NCI-H1694 (cell line): Measurements from ENCODE around the gene DNAJB8.

ENCODE experiments used
- DNase-seq: peaks from one replicate; lab custom pipeline; 2025; lab: John Stamatoyannopoulos, UW

Gene DNAJB8

GRCh38 chr3:128445357-128445756 is 21.3 kb downstream of the DNAJB8 start:
- DNase-seq = no peak

- no peak for DNase-seq
These were observed 22.9 kb downstream of the DNAJB8 start for GRCh38 chr3:128443771-128444170.

GRCh38 chr3:128442949-128443348 is 23.7 kb downstream of the DNAJB8 start:
- no peak for DNase-seq

GRCh38 chr3:128442070-128442469 is 24.6 kb downstream of the DNAJB8 start:
- DNase-seq = no peak

DNA sequence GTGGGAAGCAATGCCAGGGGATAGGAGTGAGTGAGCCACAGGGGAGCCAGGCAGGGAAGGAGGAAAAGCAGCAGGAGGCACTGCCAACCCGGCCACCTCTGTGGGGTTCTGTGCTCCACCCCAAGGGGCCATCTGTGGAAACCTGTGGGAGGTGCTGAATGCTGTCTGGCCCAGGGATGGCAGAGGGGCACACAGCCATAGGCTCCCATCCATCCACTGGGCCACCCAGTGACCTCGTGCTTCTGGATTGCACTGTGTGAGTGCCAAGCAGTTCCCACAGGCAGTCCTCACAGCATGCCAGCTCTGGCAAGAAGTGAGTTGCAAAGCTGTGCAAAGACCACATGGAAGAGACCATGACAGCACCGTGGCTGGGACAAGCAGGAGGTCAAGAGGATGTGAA is 27.5 kb downstream of the DNAJB8 start:
- no peak for DNase-seq

- peak; percentile 17 for DNase-seq
These were observed 28.1 kb downstream of the DNAJB8 start for GRCh38 chr3:128438488-128439072.

GRCh38 chr3:128436214-128436613 is 30.5 kb downstream of the DNAJB8 start:
- no peak for DNase-seq

DNA sequence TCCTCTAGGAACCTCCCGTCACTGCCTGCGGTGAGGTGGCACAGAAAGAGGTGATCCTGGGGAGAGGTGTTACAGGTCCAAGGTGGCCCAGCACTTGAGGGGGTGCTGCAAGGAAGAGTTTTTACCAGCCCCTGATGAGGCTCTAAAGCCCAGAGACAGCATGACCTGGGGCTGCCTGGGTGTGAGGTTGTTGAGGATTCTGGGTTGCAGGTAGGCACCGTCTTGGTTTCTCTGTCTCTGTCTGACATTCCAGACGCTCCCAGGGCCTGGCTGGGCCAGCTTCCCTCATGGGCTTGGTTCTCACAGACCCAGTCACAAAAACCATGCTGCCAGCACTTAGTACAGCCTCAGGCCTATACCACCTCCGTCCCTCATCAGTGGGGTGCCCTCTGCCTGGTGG is 31.1 kb downstream of the DNAJB8 start:
- no peak for DNase-seq

GRCh38 chr3:128435058-128435457 is 31.6 kb downstream of the DNAJB8 start:
- no peak for DNase-seq

DNA sequence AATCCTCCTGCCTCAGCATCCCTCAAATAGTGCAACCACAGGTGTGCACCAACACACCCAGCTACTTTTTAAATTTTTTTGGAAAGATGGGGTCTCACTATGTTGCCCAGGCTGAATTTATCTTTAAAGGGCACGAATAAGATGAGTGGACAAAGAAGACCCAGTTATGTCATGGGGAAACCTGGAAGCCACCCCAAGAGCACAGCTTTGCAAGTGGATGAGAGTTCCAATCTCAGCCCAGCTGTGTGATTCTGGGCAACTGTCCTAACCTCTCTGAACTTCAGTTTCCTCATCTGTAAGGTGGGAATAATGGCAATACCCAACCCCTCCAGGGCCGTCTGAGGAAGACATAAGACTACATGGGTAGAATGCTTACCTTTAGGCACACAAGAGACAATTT is 32.2 kb downstream of the DNAJB8 start:
- no peak for DNase-seq

GRCh38 chr3:128433837-128434165 is 32.9 kb downstream of the DNAJB8 start:
- DNase-seq = no peak

GRCh38 chr3:128432971-128433836 is 33.5 kb downstream of the DNAJB8 start:
- DNase-seq = no peak

GRCh38 chr3:128432301-128432970 is 34.3 kb downstream of the DNAJB8 start:
- no peak for DNase-seq

- no peak for DNase-seq
These were observed 34.8 kb downstream of the DNAJB8 start for GRCh38 chr3:128431803-128432300.

- no peak for DNase-seq
These were observed 36.0 kb downstream of the DNAJB8 start for GRCh38 chr3:128430731-128431130.

DNA sequence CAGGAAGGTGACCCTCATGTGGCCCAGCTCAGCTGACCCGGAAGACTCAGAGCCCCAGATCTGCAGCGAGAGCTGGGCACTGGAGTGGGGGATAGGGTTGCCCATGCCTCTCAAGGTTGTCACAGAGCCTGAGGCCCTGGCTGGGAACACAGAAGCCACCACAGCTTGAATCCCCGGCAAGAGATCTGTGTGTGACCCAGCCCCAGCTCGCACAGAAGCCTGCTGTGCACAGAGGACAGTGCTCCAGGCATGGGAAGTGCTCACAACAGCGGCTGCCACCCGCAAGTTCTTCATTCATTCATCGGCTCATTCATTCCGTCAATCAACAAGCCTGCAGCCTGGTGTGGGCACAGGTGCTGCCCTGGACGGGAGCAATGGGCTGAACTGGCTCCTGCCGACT is 36.4 kb downstream of the DNAJB8 start:
- DNase-seq = no peak

DNA sequence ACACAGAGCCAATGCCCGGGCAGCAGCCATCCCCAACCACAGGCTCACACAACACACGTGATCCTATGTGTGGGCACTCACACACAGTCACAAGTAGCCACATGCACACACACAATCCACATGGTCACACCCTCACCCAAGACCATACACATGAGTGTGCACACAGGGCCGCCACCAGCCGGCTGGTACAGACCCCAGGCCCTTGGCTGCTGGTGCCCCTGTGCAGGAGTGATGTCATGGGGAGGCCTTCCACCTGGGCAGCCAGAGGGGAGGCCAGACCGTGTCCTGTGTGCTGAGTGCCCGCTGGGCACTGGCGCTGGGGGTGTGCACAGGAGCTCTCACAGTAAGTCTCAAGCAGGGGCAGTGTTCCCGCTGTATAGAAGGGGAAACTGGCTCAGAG is 36.9 kb downstream of the DNAJB8 start:
- DNase-seq = no peak

DNA sequence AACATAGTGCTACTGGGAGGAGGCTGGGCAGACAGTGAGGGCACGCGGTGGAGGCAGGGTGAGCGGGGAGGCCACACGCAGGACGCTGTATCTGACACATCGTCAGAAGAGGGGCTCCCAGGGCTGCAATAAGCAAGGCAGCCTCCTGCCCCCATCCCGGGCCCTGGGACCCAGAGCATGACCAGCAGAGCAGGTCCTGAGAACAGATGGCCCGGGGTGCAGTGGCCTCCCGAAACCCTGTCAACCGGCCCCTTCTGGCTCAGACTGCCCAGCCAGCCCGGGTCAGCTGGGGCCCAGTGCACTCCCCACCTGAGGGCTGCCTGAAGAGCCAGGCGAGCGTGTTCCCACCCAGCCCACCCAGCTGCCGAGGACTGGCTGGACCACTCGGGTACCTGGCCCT is 37.4 kb downstream of the DNAJB8 start:
- DNase-seq = no peak

GRCh38 chr3:128427872-128428822 is 38.5 kb downstream of the DNAJB8 start:
- no peak for DNase-seq

DNA sequence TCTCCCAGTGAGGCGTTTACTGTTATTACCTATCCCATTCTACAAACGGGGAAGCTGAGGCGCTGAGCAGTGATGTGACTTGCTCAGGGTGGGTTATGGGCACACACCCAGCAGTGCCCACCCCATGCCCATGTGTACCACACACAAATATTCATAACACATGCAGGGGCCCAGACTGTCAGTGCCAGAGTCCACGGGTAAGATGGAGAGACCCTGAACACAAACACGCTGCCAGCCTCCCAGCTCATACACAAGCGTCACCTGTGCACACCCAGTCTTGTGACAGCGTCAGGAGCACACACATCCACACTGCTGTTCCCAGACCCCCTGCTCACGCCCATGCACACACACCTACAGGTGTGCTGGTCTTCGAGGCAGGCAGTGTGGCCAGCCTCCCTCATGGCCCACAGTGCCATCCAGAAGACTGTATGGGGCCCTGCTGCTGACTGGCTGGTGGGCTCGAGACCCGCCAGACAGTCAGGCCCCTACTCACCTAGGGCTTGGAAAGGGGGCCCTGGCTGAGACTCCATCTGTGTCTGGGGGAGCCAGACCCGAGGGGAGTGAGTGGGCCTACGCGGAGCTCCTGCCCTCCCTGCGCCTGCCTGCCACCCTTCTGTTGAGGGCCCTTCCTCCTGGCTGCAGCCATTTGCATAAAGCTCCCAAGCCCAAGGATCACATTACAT is 39.4 kb downstream of the DNAJB8 start:
- no peak for DNase-seq
